HEK293 (cell line): ENCODE results near the gene CACNA2D1.

Experiments used
- CTCF ChIP-seq: fragments of 450-650 bp; formaldehyde crosslinking; IDR thresholded peaks from 2 replicates; pipeline ENCODE4 v1.5.1; 2016; ENCODE audit warnings: missing biosample characterization, missing genetic modification characterization
- PBX3 ChIP-seq: sonication (generic); formaldehyde crosslinking; IDR thresholded peaks from 2 replicates; pipeline ENCODE4 v1.8.1; 2022; ENCODE audit warnings: mild to moderate bottlenecking, moderate library complexity, missing genetic modification reagents
- REST ChIP-seq: fragments of 450-650 bp; formaldehyde crosslinking; IDR thresholded peaks from 2 replicates; pipeline ENCODE4 v1.5.1; 2016; ENCODE audit warnings: missing biosample characterization, missing genetic modification characterization
- ZFP3 ChIP-seq: fragments of 450-650 bp; formaldehyde crosslinking; IDR thresholded peaks from 2 replicates; pipeline ENCODE4 v1.5.1; 2016; ENCODE audit warnings: low read depth, missing biosample characterization, missing genetic modification characterization

DNA sequence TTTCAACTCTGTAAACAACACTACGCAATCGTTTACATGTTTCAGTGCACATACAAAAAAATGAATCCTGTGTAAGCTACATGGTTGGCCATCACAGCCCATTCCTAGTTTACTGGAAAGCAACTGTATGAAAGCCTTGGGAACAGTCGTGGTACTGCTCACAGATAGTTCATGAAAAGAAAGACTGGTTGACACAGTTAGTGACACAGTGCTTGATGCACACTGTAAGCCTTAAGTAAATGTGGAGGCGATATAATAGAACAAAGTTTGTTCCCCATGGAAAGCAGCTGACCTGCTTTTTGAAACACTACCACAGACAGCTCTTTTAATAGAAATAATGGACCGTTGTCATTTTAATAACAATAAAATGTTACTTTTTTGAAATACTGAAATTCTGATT lies 5.1 kb downstream of the CACNA2D1 start:
- TF ChIP-seq CTCF (tag by site-specific recombination) (no peak), PBX3 (CRISPR knock-in tag) (no peak), ZFP3 (tag by site-specific recombination) (no peak), REST (no peak)
